ENCODE data around the gene MYBPC1.

MYBPC1 gene

GRCh38 chr12:101566318-101566717 is 28.5 kb upstream of the MYBPC1 start:
- Histone ChIP-seq H3K79me2 (ENCODE audit: insufficient read depth, low read length) (no peaks in the 10 kb centered on the region), H3K4me2 (ENCODE audit: low read depth, low read length, poor library complexity, severe bottlenecking) (no peak overlapping the region), H4K20me1 (ENCODE audit: insufficient read depth, low read length, poor library complexity, severe bottlenecking) (no peaks in the 10 kb centered on the region), H3F3A (ENCODE audit: low read depth) (no peaks in the 10 kb centered on the region), H3K4me1 (ENCODE audit: insufficient read depth, low read length, poor library complexity, severe bottlenecking) (no peaks in the 10 kb centered on the region), H3K27me3 (ENCODE audit: insufficient read depth, low read length, poor library complexity, severe bottlenecking) (no peaks in the 10 kb centered on the region), H3K9ac (ENCODE audit: low read depth, low read length, poor library complexity, severe bottlenecking) (no peak overlapping the region), H2AFZ (ENCODE audit: low read length) (no peak overlapping the region), H3K36me3 (ENCODE audit: insufficient read depth, low read length) (no peaks in the 10 kb centered on the region), H3K9me2 (replicated peaks; ENCODE audit: low read depth, low read length) (no peaks in the 10 kb centered on the region), H3K4me3 (ENCODE audit: low read length, poor library complexity, severe bottlenecking) (no peak overlapping the region), H3K9me3 (ENCODE audit: insufficient read depth, low read depth, low read length) (no peaks in the 10 kb centered on the region)
- TF ChIP-seq, protein P1, sequence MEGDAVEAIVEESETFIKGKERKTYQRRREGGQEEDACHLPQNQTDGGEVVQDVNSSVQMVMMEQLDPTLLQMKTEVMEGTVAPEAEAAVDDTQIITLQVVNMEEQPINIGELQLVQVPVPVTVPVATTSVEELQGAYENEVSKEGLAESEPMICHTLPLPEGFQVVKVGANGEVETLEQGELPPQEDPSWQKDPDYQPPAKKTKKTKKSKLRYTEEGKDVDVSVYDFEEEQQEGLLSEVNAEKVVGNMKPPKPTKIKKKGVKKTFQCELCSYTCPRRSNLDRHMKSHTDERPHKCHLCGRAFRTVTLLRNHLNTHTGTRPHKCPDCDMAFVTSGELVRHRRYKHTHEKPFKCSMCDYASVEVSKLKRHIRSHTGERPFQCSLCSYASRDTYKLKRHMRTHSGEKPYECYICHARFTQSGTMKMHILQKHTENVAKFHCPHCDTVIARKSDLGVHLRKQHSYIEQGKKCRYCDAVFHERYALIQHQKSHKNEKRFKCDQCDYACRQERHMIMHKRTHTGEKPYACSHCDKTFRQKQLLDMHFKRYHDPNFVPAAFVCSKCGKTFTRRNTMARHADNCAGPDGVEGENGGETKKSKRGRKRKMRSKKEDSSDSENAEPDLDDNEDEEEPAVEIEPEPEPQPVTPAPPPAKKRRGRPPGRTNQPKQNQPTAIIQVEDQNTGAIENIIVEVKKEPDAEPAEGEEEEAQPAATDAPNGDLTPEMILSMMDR (conservative IDR thresholded peaks at IDR 0.05; ENCODE audit: low read length) = no peak
- TF ChIP-seq EZH2phosphoT487 (IDR thresholded peaks at IDR 0.05; ENCODE audit: borderline replicate concordance) = no peak

- no peak overlapping the region for H3K9ac ChIP-seq (ENCODE audit: low read depth, low read length, poor library complexity, severe bottlenecking)
- no peaks in the 10 kb centered on the region for H4K20me1 ChIP-seq (ENCODE audit: insufficient read depth, low read length, poor library complexity, severe bottlenecking)
These were observed 26.9 kb upstream of the MYBPC1 start for GRCh38 chr12:101567918-101568317.

DNA sequence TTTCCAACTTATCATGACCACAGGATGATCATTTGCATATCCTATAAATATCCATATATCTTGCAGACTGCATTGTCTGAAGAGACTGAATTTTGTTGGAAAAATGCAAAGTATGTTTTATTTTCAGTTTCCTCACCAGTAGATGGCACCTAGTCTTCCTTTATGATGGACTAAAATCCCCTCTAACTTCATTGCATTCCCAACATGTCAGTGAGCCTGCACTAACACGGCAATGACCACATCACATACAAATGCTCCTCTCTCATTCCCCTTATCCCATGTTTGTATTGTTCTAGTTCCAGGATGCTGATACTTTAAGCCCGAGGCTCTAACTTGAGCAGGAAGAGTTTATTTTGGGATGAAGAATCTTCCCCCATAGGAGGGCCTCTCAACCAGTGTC is 24.7 kb upstream of the MYBPC1 start:
- Histone ChIP-seq H3K4me1 (ENCODE audit: insufficient read depth, low read length, poor library complexity, severe bottlenecking) (no peaks in the 10 kb centered on the region), H3K4me3 (ENCODE audit: low read length, poor library complexity, severe bottlenecking) (no peak overlapping the region), H4K20me1 (ENCODE audit: insufficient read depth, low read length, poor library complexity, severe bottlenecking) (no peaks in the 10 kb centered on the region), H3K9me3 (ENCODE audit: insufficient read depth, low read depth, low read length) (no peaks in the 10 kb centered on the region), H3K9me2 (replicated peaks; ENCODE audit: low read depth, low read length) (no peaks in the 10 kb centered on the region), H3K27me3 (ENCODE audit: insufficient read depth, low read length, poor library complexity, severe bottlenecking) (no peaks in the 10 kb centered on the region), H3K4me2 (ENCODE audit: low read depth, low read length, poor library complexity, severe bottlenecking) (no peak overlapping the region), H3K79me2 (ENCODE audit: insufficient read depth, low read length) (no peaks in the 10 kb centered on the region), H3F3A (ENCODE audit: low read depth) (no peaks in the 10 kb centered on the region), H2AFZ (ENCODE audit: low read length) (peak overlapping the region; percentile 48; the same call in 1 of the 2 replicates), H3K36me3 (ENCODE audit: insufficient read depth, low read length) (no peaks in the 10 kb centered on the region), H3K9ac (ENCODE audit: low read depth, low read length, poor library complexity, severe bottlenecking) (no peak overlapping the region)
- TF ChIP-seq, protein P1 (conservative IDR thresholded peaks at IDR 0.05; ENCODE audit: low read length) = peak; percentile 57
- no peak for TF ChIP-seq EZH2phosphoT487 (IDR thresholded peaks at IDR 0.05; ENCODE audit: borderline replicate concordance)

More at GRCh38 chr12:101567918-101568317, 26.9 kb upstream of the MYBPC1 start:
- no peaks in the 10 kb centered on the region for H3K9me3 ChIP-seq (ENCODE audit: insufficient read depth, low read depth, low read length)
- no peak overlapping the region for H3K4me2 ChIP-seq (ENCODE audit: low read depth, low read length, poor library complexity, severe bottlenecking)
- H3K4me3 ChIP-seq (ENCODE audit: low read length, poor library complexity, severe bottlenecking) = no peak overlapping the region
- H3K9me2 ChIP-seq (replicated peaks; ENCODE audit: low read depth, low read length) = no peaks in the 10 kb centered on the region
- no peak for TF ChIP-seq EZH2phosphoT487 (IDR thresholded peaks at IDR 0.05; ENCODE audit: borderline replicate concordance)
- TF ChIP-seq, protein P1 (conservative IDR thresholded peaks at IDR 0.05; ENCODE audit: low read length) = no peak
- H3K36me3 ChIP-seq (ENCODE audit: insufficient read depth, low read length) = no peaks in the 10 kb centered on the region
- no peaks in the 10 kb centered on the region for H3K27me3 ChIP-seq (ENCODE audit: insufficient read depth, low read length, poor library complexity, severe bottlenecking)
- no peak overlapping the region for H2AFZ ChIP-seq (ENCODE audit: low read length)
- no peaks in the 10 kb centered on the region for H3F3A ChIP-seq (ENCODE audit: low read depth)
- H3K79me2 ChIP-seq (ENCODE audit: insufficient read depth, low read length) = no peaks in the 10 kb centered on the region
- H3K4me1 ChIP-seq (ENCODE audit: insufficient read depth, low read length, poor library complexity, severe bottlenecking) = no peaks in the 10 kb centered on the region
